AG04450 (cell line): Measurements from ENCODE around the gene SCGB2B2. TPM values are rescaled to one million over a fixed set of nuclear protein-coding genes. Genes with fewer than 3 reads are reported as not detected.
"Not testable (repeated sequence)": the region's sequence is repeated elsewhere in the genome, so short reads cannot be mapped to it uniquely, and the experiment has no call there.

ENCODE experiments used
- CTCF ChIA-PET: fragments of 300-600, 350-600 bp; formaldehyde crosslinking; extraction: SDS; loops from one replicate; lab custom pipeline; 2022; ENCODE audit warnings: antibody characterized with exemption, inconsistent platforms; lab: Charles Lee
- POLR2A ChIA-PET: fragments of 350-600 bp; formaldehyde crosslinking; extraction: SDS; loops from one replicate; lab custom pipeline; 2021; ENCODE audit warnings: antibody characterized with exemption, inconsistent platforms; lab: Yijun Ruan, JAX
- DNase-seq: peaks from one replicate; pipeline ENCODE4 v3.0.0-alpha.2; 2011; ENCODE audit warnings: low read depth, low spot score
- H3K27ac ChIP-seq: one replicate; pipeline ENCODE4 v1.5.1; 2012; ENCODE audit warnings: low read depth, low read length, control low read depth
- H3K27me3 ChIP-seq: one replicate; pipeline ENCODE4 v1.6.0; 2012; ENCODE audit warnings: low read length; ENCODE audit not compliant: control insufficient read depth, insufficient read depth
- H3K4me3 ChIP-seq: 2 replicates; pipeline ENCODE4 v1.5.1; 2011; ENCODE audit warnings: mild to moderate bottlenecking, low read depth, low read length, control low read depth
- H3K9me3 ChIP-seq: 2 replicates; pipeline ENCODE4 v1.5.1; 2012; ENCODE audit warnings: low read length; ENCODE audit not compliant: control insufficient read depth, insufficient read depth
- polyA plus RNA-seq: library from polyadenylated mRNA; depleted of rRNA; stranded (reverse); fragments of >200 nt; gene quantifications from 2 replicates; pipeline ENCODE4 v1.2.3, GENCODE V29; 2011
- TF ChIP-seq, protein P1 (sequence below): IDR thresholded peaks from 2 replicates; pipeline ENCODE4 v1.5.1; 2011; ENCODE audit warnings: low read depth, low read length, control low read depth, inconsistent platforms

Gene SCGB2B2
- polyA plus RNA-seq, 1 experiment, result 0.21 TPM

DNA sequence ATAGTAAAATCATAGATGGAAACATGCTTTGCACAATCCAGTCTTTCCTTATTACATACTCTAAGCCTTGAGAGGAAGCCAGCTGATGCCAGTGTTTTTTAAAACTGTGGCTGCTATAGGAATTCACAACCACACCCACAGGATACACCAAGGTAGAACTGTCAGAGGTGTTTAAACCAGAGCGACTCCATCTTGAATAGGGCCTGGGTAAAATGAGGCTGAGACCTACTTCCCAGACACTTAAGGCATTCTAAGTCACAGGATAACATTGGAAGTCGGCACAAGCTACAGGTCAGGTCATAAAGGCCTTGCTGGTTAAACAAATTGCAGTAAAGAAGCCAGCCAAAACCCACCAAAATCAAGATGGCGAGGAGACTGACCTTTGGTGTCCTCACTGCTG is 1.7 kb downstream of the SCGB2B2 start:
- POLR2A ChIA-PET, result no interaction called here
- Histone ChIP-seq H3K4me3 (no peak overlapping the region), H3K9me3 (peaks cover 13% of the 10 kb centered on the region), H3K27me3 (no peaks in the 10 kb centered on the region), H3K27ac (no peak overlapping the region)
- no peak for DNase-seq
- TF ChIP-seq, protein P1, sequence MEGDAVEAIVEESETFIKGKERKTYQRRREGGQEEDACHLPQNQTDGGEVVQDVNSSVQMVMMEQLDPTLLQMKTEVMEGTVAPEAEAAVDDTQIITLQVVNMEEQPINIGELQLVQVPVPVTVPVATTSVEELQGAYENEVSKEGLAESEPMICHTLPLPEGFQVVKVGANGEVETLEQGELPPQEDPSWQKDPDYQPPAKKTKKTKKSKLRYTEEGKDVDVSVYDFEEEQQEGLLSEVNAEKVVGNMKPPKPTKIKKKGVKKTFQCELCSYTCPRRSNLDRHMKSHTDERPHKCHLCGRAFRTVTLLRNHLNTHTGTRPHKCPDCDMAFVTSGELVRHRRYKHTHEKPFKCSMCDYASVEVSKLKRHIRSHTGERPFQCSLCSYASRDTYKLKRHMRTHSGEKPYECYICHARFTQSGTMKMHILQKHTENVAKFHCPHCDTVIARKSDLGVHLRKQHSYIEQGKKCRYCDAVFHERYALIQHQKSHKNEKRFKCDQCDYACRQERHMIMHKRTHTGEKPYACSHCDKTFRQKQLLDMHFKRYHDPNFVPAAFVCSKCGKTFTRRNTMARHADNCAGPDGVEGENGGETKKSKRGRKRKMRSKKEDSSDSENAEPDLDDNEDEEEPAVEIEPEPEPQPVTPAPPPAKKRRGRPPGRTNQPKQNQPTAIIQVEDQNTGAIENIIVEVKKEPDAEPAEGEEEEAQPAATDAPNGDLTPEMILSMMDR, result no peak
- CTCF ChIA-PET, result no interaction called here

DNA sequence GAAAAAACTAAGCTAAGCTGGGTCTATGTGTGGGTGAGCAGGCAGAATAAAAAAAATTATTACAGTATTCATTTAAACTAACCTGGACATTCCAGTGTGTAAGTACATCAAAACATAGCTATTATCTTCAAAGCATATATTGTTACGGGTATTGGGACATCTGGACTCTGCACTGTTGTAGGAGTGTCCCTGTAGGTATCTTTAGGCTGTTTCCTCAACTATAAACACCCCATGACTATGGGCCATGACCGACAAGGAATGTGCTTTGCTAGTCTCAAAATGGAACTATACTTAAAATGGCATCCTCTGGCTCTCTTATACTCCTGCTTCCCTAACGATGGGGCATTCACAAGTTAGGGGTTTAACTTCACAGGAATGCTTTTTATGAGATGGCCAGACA is 3.4 kb downstream of the SCGB2B2 start:
- TF ChIP-seq, protein P1, result no peak
- POLR2A ChIA-PET, result no interaction called here
- peaks cover 4% of the 10 kb centered on the region; the same call in 1 of the 2 replicates for H3K9me3 ChIP-seq
- no peak for DNase-seq
- H3K27me3 ChIP-seq, result no peaks in the 10 kb centered on the region
- H3K27ac ChIP-seq, result no peak overlapping the region
- no peak overlapping the region for H3K4me3 ChIP-seq
- CTCF ChIA-PET, result interaction anchor here (1.1 kb wide), 1 partner anchor 40 kb away, joined by 4 read pairs; no protein-coding TSS in a partner anchor

DNA sequence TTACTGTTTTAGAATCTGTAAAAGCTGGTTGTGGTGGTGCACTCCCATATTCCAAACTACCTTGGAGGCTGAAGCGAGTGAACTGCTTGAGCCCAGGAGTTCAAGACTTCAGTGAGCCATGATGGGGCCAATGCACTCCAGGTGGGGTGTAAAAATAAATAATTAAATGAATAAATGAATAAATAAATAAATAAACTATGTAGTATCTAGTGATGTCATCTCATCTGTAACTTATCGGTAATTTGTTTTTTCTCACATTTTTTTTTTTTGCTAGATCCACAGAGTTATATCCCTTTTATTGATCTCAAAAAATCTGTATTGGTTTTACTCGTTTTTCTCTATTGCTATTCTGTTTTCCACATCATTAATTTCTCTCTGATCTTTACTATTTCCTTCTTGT is 5.0 kb downstream of the SCGB2B2 start:
- no peak overlapping the region for H3K4me3 ChIP-seq
- H3K27ac ChIP-seq, result no peak overlapping the region
- no peak for DNase-seq
- no peaks in the 10 kb centered on the region for H3K27me3 ChIP-seq
- CTCF ChIA-PET, result no interaction called here
- POLR2A ChIA-PET, result no interaction called here
- peaks cover 12% of the 10 kb centered on the region; the same call in 1 of the 2 replicates for H3K9me3 ChIP-seq
- TF ChIP-seq, protein P1, result no peak

DNA sequence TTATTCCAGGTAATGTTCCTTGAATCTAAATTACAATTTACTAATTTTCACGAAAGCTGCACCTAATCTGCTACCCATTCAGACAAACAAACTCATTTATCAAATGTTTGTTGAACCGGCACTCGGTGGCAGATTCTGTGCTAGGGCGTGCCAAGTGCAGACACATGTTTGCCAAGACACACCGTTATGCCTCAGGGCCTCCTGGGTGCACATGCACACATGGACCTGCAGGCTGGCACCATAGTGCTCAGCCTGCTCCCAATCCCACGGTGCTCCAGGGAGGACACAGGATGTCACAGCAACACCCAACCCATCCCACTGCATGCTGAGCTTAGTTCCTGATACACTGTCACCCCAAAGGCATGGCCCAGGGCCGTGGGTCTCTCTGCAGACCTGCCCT is 7.7 kb downstream of the SCGB2B2 start:
- TF ChIP-seq, protein P1, result no peak
- ChIA-PET POLR2A (no interaction called here), CTCF (no interaction called here)
- no peak for DNase-seq
- H3K4me3 ChIP-seq, result no peak overlapping the region
- peaks cover 16% of the 10 kb centered on the region; the same call in 1 of the 2 replicates for H3K9me3 ChIP-seq
- H3K27ac ChIP-seq, result no peak overlapping the region
- no peaks in the 10 kb centered on the region for H3K27me3 ChIP-seq

GRCh38 chr19:34668690-34669089 is 8.3 kb downstream of the SCGB2B2 start:
- peaks cover 16% of the 10 kb centered on the region; the same call in 1 of the 2 replicates for H3K9me3 ChIP-seq
- DNase-seq, result not testable (repeated sequence)

DNA sequence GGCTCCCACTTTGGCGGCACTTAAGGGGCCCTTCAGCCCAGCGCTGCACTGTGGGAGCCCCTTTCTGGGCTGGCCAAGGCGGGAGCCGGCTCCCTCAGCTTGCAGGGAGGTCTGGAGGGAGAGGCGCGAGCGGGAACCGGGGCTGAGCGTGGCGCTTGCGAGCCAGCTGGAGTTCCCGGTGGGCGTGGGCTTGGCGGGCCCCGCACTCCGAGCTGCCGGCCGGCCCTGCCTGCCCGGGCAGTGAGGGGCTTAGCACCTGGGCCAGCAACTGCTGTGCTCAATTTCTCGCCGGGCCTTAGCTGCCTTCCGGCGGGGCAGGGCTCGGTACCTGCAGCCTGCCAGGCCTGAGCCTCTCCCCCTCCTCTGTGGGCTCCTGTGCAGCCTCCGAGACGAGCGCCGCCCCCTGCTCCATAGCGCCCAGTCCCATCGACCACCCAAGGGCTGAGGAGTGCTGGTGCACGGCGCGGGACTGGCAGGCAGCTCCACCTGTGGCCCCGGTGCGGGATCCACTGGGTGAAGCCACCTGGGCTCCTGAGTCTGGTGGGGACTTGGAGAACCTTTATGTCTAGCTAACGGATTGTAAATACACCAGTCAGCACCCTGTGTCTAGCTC is 8.8 kb downstream of the SCGB2B2 start:
- H3K27ac ChIP-seq, DNase-seq, CTCF ChIA-PET, H3K27me3 ChIP-seq, POLR2A ChIA-PET, H3K4me3 ChIP-seq: not testable (repeated sequence)
- H3K9me3 ChIP-seq, result peaks cover 16% of the 10 kb centered on the region; the same call in 1 of the 2 replicates

More at GRCh38 chr19:34668690-34669089, 8.3 kb downstream of the SCGB2B2 start:
- H3K27me3 ChIP-seq, POLR2A ChIA-PET, H3K27ac ChIP-seq, CTCF ChIA-PET, H3K4me3 ChIP-seq: not testable (repeated sequence)
